PC-9 (cell line): Measurements from ENCODE around the gene ADIPOR2.

Source experiments
- CTCF ChIP-seq: fragments of 200-600 bp; sonication (generic); conservative IDR thresholded peaks from 2 replicates; pipeline ENCODE4 v1.6.1; 2017; ENCODE audit warnings: mixed run types, antibody characterized with exemption, mild to moderate bottlenecking, moderate library complexity
- EZH2 ChIP-seq: fragments of 200-600 bp; sonication (generic); IDR thresholded peaks from 2 replicates; pipeline ENCODE4 v1.8.0; 2017; ENCODE audit warnings: antibody characterized with exemption, low read depth

GRCh38 chr12:1680804-1681492 lies 9.9 kb upstream of the ADIPOR2 start:
- no peak for TF ChIP-seq CTCF
- no peak for TF ChIP-seq EZH2
